K562 (cell line): ENCODE results near the gene LCA5L. TPM values are rescaled to one million over a fixed set of nuclear protein-coding genes. Genes with fewer than 3 reads are reported as not detected.
A peak's percentile ranks its signal among the peaks of the same experiment; 100 is the strongest.

Experiments
- CC2D1A ChIP-seq: fragments of 450-650 bp; IDR thresholded peaks from 2 replicates; pipeline ENCODE4 v1.6.1; 2017; ENCODE audit warnings: mild to moderate bottlenecking
- DPF2 ChIP-seq: fragments of 450-650 bp; IDR thresholded peaks from 2 replicates; pipeline ENCODE4 v1.6.1; 2016
- ESRRB ChIP-seq: fragments of 250-450 bp; sonication (Bioruptor Pico); IDR thresholded peaks from 2 replicates; pipeline ENCODE4 v1.5.0; 2020; ENCODE audit warnings: mild to moderate bottlenecking, moderate library complexity, borderline replicate concordance
- IRF1 ChIP-seq: sonication (generic); formaldehyde crosslinking; IDR thresholded peaks from 2 replicates; pipeline ENCODE4 v1.8.0; 2022; ENCODE audit warnings: missing genetic modification reagents, mild to moderate bottlenecking, borderline replicate concordance
- MAZ ChIP-seq, 2 experiments: fragments of 450-650 bp in 1 of 2; sonication (generic) in 1 of 2; formaldehyde crosslinking; IDR thresholded peaks in 1 of 2; conservative IDR thresholded peaks in 1 of 2; 2 replicates each; pipeline versions ENCODE4 v1.4.0 to v1.5.0; 2020; ENCODE audit warnings: mild to moderate bottlenecking in 1 of 2, missing genetic modification reagents in 1 of 2
- NCOA1 ChIP-seq: fragments of 450-650 bp; IDR thresholded peaks from 2 replicates; pipeline ENCODE4 v1.6.1; 2016; ENCODE audit warnings: low read depth
- NCOA6 ChIP-seq: fragments of 450-650 bp; IDR thresholded peaks from 2 replicates; pipeline ENCODE4 v1.6.1; 2017; ENCODE audit warnings: mild to moderate bottlenecking
- PHB2 ChIP-seq: fragments of 450-650 bp; IDR thresholded peaks from 2 replicates; pipeline ENCODE4 v1.6.1; 2017; ENCODE audit warnings: low read depth
- POU5F1 ChIP-seq: fragments of 150-350 bp; IDR thresholded peaks from 2 replicates; pipeline ENCODE4 v1.6.1; 2014; ENCODE audit warnings: borderline replicate concordance, low read length, low read depth, mild to moderate bottlenecking; ENCODE audit not compliant: partially characterized antibody
- RBFOX2 ChIP-seq: fragments of 200-400 bp; formaldehyde crosslinking; IDR thresholded peaks from 2 replicates; pipeline ENCODE4 v1.6.1; 2017; ENCODE audit warnings: low read depth, mild to moderate bottlenecking, low read length, moderate library complexity
- RCOR1 ChIP-seq, 2 experiments: IDR thresholded peaks; 2 replicates each; pipeline ENCODE4 v1.6.1; 2012; ENCODE audit warnings: low read depth in 2 of 2, low read length in 2 of 2, borderline replicate concordance in 1 of 2, improper control_type of control experiment in 1 of 2
- STAT5B ChIP-seq: fragments of 250-450 bp; sonication (Bioruptor Pico); IDR thresholded peaks from 2 replicates; pipeline ENCODE4 v1.8.0; 2021; ENCODE audit warnings: mild to moderate bottlenecking, inconsistent platforms
- TRIM24 ChIP-seq, 2 experiments: fragments of 450-650 bp; IDR thresholded peaks; 2 replicates each; pipeline ENCODE4 v1.6.1; 2016
- ZC3H8 ChIP-seq: fragments of 450-650 bp; IDR thresholded peaks from 2 replicates; pipeline ENCODE4 v1.6.1; 2017
- ZNF12 ChIP-seq: sonication (generic); formaldehyde crosslinking; IDR thresholded peaks from 2 replicates; pipeline ENCODE4 v1.4.0; 2020; ENCODE audit warnings: mild to moderate bottlenecking, missing genetic modification reagents
- ZNF561 ChIP-seq: fragments of 450-650 bp; formaldehyde crosslinking; conservative IDR thresholded peaks from 2 replicates; pipeline ENCODE4 v1.4.0; 2020; ENCODE audit warnings: mild to moderate bottlenecking, moderate library complexity
- polyA plus RNA-seq, 8 experiments: library from polyadenylated mRNA; depleted of rRNA in 4 of 8; stranded (reverse) in 5 of 8; unstranded in 3 of 8; fragments of >200 nt; fragmentation: Nextera tagmentation in 2 of 8; fragmentation: Illumina TruSeq in 1 of 8; extraction: Ambion mirVana in 2 of 8; extraction: Trizol in 1 of 8; gene quantifications; 2 replicates each; pipeline versions ENCODE4 v1.2.1 to v1.2.3, GENCODE V29; 2011 to 2014; ENCODE audit warnings: inconsistent platforms in 1 of 8, missing spikeins in 1 of 8
- total RNA-seq, 7 experiments: library from RNA; depleted of rRNA in 6 of 7; stranded (reverse); fragments of >200 nt in 6 of 7; fragmentation: Illumina TruSeq in 2 of 7; extraction: Trizol in 2 of 7; gene quantifications; 2 replicates each; pipeline versions ENCODE4 v1.2.1 to v1.2.3, GENCODE V29; 2011 to 2021; ENCODE audit warnings: low replicate concordance in 1 of 7
- TF ChIP-seq, protein P1 (sequence below): IDR thresholded peaks from 3 replicates; pipeline ENCODE4 v1.6.1; 2011; ENCODE audit warnings: borderline replicate concordance, mild to moderate bottlenecking, moderate library complexity; ENCODE audit not compliant: insufficient read length; ENCODE audit errors: extremely low read depth
- TF ChIP-seq, protein P2 (sequence below): fragments of 450-650 bp; IDR thresholded peaks from 2 replicates; pipeline ENCODE4 v1.7.0; 2016; ENCODE audit warnings: borderline replicate concordance
- TF ChIP-seq, protein P3 (sequence below), 2 experiments: fragments of 150-350 bp in 1 of 2; IDR thresholded peaks; 2 replicates each; pipeline ENCODE4 v1.6.1; 2012 to 2016; ENCODE audit warnings: low read depth in 2 of 2, low read length in 2 of 2, mild to moderate bottlenecking in 1 of 2, moderate library complexity in 1 of 2

Gene LCA5L
- total and polyA plus RNA-seq, 9 of the 15 experiments (the other 6 are each of a cell fraction or from before 2014, with no cell fraction given): 1.8 to 4.9 (median 3.8) TPM

DNA sequence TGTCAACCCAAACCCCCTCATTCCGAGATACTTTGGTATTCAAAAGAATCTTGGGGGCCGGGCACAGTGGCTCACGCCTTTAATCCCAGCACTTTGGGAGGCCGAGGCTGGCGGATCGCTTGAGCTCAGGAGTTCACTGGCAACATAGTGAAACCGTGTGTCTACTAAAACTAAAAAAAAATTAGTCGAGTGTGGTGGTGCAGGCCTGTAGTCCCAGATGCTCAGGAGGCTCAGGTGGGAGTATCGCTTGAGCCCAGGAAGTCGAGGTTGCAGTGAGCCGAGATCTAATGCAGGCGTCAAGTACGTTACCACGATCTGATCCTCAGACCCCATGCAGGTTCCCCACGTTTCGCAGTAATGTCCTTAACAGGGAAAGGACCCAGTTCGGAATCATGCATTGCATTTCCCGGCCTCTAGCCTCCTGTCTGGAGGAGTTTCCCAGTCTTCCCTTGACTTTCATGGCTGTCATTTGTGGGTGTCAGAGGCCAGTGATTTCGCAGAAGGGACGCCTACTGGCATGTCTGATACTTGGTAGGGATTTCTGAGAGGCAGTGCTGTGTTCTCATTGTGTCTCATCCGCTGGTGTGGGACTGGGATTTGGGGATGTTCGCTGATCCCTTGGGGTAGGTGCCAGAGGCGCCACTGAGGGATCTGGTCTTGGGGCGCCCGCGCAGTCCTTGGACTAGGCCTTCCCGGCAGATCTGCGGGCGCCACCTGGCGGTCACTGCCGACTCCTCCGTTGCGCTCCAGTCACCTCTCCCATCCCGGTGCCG is 57.4 kb downstream of the LCA5L start (continued):
- TF ChIP-seq, protein P1, sequence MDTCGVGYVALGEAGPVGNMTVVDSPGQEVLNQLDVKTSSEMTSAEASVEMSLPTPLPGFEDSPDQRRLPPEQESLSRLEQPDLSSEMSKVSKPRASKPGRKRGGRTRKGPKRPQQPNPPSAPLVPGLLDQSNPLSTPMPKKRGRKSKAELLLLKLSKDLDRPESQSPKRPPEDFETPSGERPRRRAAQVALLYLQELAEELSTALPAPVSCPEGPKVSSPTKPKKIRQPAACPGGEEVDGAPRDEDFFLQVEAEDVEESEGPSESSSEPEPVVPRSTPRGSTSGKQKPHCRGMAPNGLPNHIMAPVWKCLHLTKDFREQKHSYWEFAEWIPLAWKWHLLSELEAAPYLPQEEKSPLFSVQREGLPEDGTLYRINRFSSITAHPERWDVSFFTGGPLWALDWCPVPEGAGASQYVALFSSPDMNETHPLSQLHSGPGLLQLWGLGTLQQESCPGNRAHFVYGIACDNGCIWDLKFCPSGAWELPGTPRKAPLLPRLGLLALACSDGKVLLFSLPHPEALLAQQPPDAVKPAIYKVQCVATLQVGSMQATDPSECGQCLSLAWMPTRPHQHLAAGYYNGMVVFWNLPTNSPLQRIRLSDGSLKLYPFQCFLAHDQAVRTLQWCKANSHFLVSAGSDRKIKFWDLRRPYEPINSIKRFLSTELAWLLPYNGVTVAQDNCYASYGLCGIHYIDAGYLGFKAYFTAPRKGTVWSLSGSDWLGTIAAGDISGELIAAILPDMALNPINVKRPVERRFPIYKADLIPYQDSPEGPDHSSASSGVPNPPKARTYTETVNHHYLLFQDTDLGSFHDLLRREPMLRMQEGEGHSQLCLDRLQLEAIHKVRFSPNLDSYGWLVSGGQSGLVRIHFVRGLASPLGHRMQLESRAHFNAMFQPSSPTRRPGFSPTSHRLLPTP: no peak
- TF ChIP-seq RBFOX2 (peak; percentile 75), PHB2 (no peak), ZNF561 (CRISPR knock-in tag) (no peak), ESRRB (CRISPR knock-in tag) (no peak), MAZ (CRISPR knock-in tag; conservative IDR thresholded peaks at IDR 0.05 in 1 of 2, IDR thresholded peaks at IDR 0.05 in 1 of 2) (peak; percentile 64 to 84), NCOA1 (no peak; the same call in 1 of the 2 replicates), RCOR1 (IDR thresholded peaks at IDR 0.05; ENCODE audit: borderline replicate concordance in 1 of 2, low read depth in 2 of 2, low read length in 2 of 2) (peak; percentile 35 to 38; a peak in 2 of 4 replicates), ZNF12 (CRISPR knock-in tag) (peak; percentile 59; the same call in 1 of the 2 replicates), POU5F1 (no peak), TRIM24 (IDR thresholded peaks at IDR 0.05) (peak in 1 of 2 experiments; percentile 25; a peak in 1 of 4 replicates), DPF2 (peak; percentile 30), CC2D1A (peak; percentile 90), NCOA6 (no peak), STAT5B (CRISPR knock-in tag) (no peak), IRF1 (no peak), ZC3H8 (no peak)
- TF ChIP-seq, protein P2, sequence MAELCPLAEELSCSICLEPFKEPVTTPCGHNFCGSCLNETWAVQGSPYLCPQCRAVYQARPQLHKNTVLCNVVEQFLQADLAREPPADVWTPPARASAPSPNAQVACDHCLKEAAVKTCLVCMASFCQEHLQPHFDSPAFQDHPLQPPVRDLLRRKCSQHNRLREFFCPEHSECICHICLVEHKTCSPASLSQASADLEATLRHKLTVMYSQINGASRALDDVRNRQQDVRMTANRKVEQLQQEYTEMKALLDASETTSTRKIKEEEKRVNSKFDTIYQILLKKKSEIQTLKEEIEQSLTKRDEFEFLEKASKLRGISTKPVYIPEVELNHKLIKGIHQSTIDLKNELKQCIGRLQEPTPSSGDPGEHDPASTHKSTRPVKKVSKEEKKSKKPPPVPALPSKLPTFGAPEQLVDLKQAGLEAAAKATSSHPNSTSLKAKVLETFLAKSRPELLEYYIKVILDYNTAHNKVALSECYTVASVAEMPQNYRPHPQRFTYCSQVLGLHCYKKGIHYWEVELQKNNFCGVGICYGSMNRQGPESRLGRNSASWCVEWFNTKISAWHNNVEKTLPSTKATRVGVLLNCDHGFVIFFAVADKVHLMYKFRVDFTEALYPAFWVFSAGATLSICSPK: no peak
- TF ChIP-seq, protein P3, sequence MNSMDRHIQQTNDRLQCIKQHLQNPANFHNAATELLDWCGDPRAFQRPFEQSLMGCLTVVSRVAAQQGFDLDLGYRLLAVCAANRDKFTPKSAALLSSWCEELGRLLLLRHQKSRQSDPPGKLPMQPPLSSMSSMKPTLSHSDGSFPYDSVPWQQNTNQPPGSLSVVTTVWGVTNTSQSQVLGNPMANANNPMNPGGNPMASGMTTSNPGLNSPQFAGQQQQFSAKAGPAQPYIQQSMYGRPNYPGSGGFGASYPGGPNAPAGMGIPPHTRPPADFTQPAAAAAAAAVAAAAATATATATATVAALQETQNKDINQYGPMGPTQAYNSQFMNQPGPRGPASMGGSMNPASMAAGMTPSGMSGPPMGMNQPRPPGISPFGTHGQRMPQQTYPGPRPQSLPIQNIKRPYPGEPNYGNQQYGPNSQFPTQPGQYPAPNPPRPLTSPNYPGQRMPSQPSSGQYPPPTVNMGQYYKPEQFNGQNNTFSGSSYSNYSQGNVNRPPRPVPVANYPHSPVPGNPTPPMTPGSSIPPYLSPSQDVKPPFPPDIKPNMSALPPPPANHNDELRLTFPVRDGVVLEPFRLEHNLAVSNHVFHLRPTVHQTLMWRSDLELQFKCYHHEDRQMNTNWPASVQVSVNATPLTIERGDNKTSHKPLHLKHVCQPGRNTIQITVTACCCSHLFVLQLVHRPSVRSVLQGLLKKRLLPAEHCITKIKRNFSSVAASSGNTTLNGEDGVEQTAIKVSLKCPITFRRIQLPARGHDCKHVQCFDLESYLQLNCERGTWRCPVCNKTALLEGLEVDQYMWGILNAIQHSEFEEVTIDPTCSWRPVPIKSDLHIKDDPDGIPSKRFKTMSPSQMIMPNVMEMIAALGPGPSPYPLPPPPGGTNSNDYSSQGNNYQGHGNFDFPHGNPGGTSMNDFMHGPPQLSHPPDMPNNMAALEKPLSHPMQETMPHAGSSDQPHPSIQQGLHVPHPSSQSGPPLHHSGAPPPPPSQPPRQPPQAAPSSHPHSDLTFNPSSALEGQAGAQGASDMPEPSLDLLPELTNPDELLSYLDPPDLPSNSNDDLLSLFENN (IDR thresholded peaks at IDR 0.05; ENCODE audit: low read depth in 2 of 2, low read length in 2 of 2): no peak
